ENCODE data around the gene LRP2.

LRP2 gene

DNA sequence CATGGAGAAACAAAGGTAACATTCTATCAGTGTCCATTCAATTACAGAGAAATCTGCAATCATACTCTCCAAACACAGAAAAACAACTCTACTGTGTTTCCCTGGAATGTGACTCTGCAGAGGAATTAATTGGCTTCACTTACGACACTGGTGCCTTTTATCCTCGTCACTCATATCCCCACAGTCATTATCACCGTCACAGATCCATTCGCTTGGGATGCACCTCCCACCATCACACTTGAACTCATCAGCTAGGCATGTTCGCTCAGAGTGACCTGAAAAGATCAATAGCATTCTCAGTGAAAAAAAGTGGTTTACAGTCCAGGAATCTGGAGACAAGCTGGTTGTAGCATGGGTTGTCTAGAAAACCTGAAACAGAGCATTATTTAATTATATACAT is 168.7 kb downstream of the LRP2 start:
- Histone ChIP-seq H3K36me3 (ENCODE audit: insufficient read depth, low read length) (no peaks in the 10 kb centered on the region), H3K9me3 (ENCODE audit: low read depth, low read length) (no peaks in the 10 kb centered on the region), H3K9ac (ENCODE audit: insufficient read length) (no peak overlapping the region), H3K27ac (no peak overlapping the region), H3K4me3 (no peak overlapping the region)
- no peak for DNase-seq (ENCODE audit: low read depth, low spot score)
- TF ChIP-seq EZH2 (IDR thresholded peaks at IDR 0.05): no peak
- no peak for TF ChIP-seq FOXP2 (optimal IDR thresholded peaks at IDR 0.05; ENCODE audit: control extremely low read depth, extremely low read length, insufficient read depth)
- no peak for TF ChIP-seq POLR2AphosphoS5 (IDR thresholded peaks at IDR 0.05; ENCODE audit: borderline replicate concordance, low read depth, low read length)

- no peak overlapping the region for H3K27ac ChIP-seq
- H3K9ac ChIP-seq (ENCODE audit: insufficient read length): no peak overlapping the region
- no peak for DNase-seq (ENCODE audit: low read depth, low spot score)
- no peaks in the 10 kb centered on the region for H3K36me3 ChIP-seq (ENCODE audit: insufficient read depth, low read length)
- H3K9me3 ChIP-seq (ENCODE audit: low read depth, low read length): no peaks in the 10 kb centered on the region
- TF ChIP-seq POLR2AphosphoS5 (IDR thresholded peaks at IDR 0.05; ENCODE audit: borderline replicate concordance, low read depth, low read length) (no peak), EZH2 (IDR thresholded peaks at IDR 0.05) (no peak), FOXP2 (optimal IDR thresholded peaks at IDR 0.05; ENCODE audit: control extremely low read depth, extremely low read length, insufficient read depth) (no peak)
- H3K4me3 ChIP-seq: no peak overlapping the region
These were observed 172.0 kb downstream of the LRP2 start for GRCh38 chr2:169190197-169190775.

DNA sequence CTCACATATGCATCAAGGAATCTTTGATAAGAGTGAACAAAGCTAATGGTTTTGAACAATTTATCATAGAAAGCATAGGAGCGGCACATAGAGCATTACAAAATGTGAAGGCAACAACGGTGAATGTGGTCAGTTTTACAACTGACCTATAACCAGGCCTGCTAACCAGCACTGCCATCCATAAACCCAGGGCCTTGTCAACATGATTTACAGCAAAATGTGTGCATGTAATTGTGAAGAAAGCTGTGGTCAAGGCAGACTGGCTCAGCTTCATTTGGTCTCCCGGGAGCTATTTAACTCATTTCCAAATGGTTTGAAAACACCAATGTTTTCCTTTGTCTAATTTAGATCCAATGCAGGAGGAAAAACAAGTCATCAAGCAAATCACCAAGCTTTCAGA is 173.2 kb downstream of the LRP2 start:
- no peak for DNase-seq (ENCODE audit: low read depth, low spot score)

GRCh38 chr2:169185711-169186110 is 176.6 kb downstream of the LRP2 start:
- Histone ChIP-seq H3K9me3 (ENCODE audit: low read depth, low read length) (no peaks in the 10 kb centered on the region), H3K27ac (no peak overlapping the region), H3K36me3 (ENCODE audit: insufficient read depth, low read length) (no peaks in the 10 kb centered on the region), H3K4me3 (no peak overlapping the region), H3K9ac (ENCODE audit: insufficient read length) (no peak overlapping the region)
- no peak for TF ChIP-seq FOXP2 (optimal IDR thresholded peaks at IDR 0.05; ENCODE audit: control extremely low read depth, extremely low read length, insufficient read depth)
- no peak for TF ChIP-seq EZH2 (IDR thresholded peaks at IDR 0.05)
- TF ChIP-seq POLR2AphosphoS5 (IDR thresholded peaks at IDR 0.05; ENCODE audit: borderline replicate concordance, low read depth, low read length): no peak
- DNase-seq (ENCODE audit: low read depth, low spot score): no peak

More for the DNA sequence above, 173.2 kb downstream of the LRP2 start:
- Histone ChIP-seq H3K27ac (no peak overlapping the region), H3K36me3 (ENCODE audit: insufficient read depth, low read length) (no peaks in the 10 kb centered on the region), H3K4me3 (no peak overlapping the region), H3K9me3 (ENCODE audit: low read depth, low read length) (no peaks in the 10 kb centered on the region), H3K9ac (ENCODE audit: insufficient read length) (no peak overlapping the region)
- no peak for TF ChIP-seq EZH2 (IDR thresholded peaks at IDR 0.05)
- no peak for TF ChIP-seq POLR2AphosphoS5 (IDR thresholded peaks at IDR 0.05; ENCODE audit: borderline replicate concordance, low read depth, low read length)
- TF ChIP-seq FOXP2 (optimal IDR thresholded peaks at IDR 0.05; ENCODE audit: control extremely low read depth, extremely low read length, insufficient read depth): no peak

DNA sequence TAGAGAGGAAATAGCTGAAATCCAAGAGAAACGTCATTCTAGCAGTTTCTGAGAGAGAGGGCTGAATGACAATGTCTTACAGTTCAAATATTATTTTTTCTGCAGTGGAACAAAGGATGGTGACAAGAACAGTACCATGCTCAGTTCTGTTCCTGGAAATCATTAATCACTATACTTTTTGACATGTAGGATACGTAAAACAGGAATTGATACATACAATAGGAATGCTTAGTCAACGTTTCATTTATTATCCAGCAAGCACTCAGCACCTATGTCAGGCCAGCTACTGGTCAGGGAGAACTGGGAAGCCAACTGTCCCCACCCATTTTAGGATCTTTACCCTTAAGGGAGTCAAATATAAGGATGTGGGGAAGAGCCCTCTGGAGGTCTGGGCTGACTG is 178.3 kb downstream of the LRP2 start:
- Histone ChIP-seq H3K9me3 (ENCODE audit: low read depth, low read length) (no peaks in the 10 kb centered on the region), H3K36me3 (ENCODE audit: insufficient read depth, low read length) (no peaks in the 10 kb centered on the region), H3K27ac (no peak overlapping the region), H3K9ac (ENCODE audit: insufficient read length) (no peak overlapping the region), H3K4me3 (no peak overlapping the region)
- DNase-seq (ENCODE audit: low read depth, low spot score): no peak
- TF ChIP-seq POLR2AphosphoS5 (IDR thresholded peaks at IDR 0.05; ENCODE audit: borderline replicate concordance, low read depth, low read length) (no peak), EZH2 (IDR thresholded peaks at IDR 0.05) (no peak), FOXP2 (optimal IDR thresholded peaks at IDR 0.05; ENCODE audit: control extremely low read depth, extremely low read length, insufficient read depth) (no peak)

- Histone ChIP-seq H3K36me3 (ENCODE audit: insufficient read depth, low read length) (no peaks in the 10 kb centered on the region), H3K9me3 (ENCODE audit: low read depth, low read length) (no peaks in the 10 kb centered on the region), H3K4me3 (no peak overlapping the region), H3K9ac (ENCODE audit: insufficient read length) (no peak overlapping the region), H3K27ac (no peak overlapping the region)
- TF ChIP-seq POLR2AphosphoS5 (IDR thresholded peaks at IDR 0.05; ENCODE audit: borderline replicate concordance, low read depth, low read length) (no peak), EZH2 (IDR thresholded peaks at IDR 0.05) (no peak), FOXP2 (optimal IDR thresholded peaks at IDR 0.05; ENCODE audit: control extremely low read depth, extremely low read length, insufficient read depth) (no peak)
- DNase-seq (ENCODE audit: low read depth, low spot score): no peak
These were observed 179.8 kb downstream of the LRP2 start for GRCh38 chr2:169182573-169182972.

GRCh38 chr2:169178804-169179390 is 183.4 kb downstream of the LRP2 start:
- Histone ChIP-seq H3K4me3 (no peak overlapping the region), H3K27ac (no peak overlapping the region), H3K9ac (ENCODE audit: insufficient read length) (no peak overlapping the region), H3K9me3 (ENCODE audit: low read depth, low read length) (no peaks in the 10 kb centered on the region), H3K36me3 (ENCODE audit: insufficient read depth, low read length) (no peaks in the 10 kb centered on the region)
- DNase-seq (ENCODE audit: low read depth, low spot score): no peak
- TF ChIP-seq FOXP2 (optimal IDR thresholded peaks at IDR 0.05; ENCODE audit: control extremely low read depth, extremely low read length, insufficient read depth) (no peak), EZH2 (IDR thresholded peaks at IDR 0.05) (no peak), POLR2AphosphoS5 (IDR thresholded peaks at IDR 0.05; ENCODE audit: borderline replicate concordance, low read depth, low read length) (no peak)

- TF ChIP-seq EZH2 (IDR thresholded peaks at IDR 0.05): no peak
- TF ChIP-seq FOXP2 (optimal IDR thresholded peaks at IDR 0.05; ENCODE audit: control extremely low read depth, extremely low read length, insufficient read depth): no peak
- no peak for TF ChIP-seq POLR2AphosphoS5 (IDR thresholded peaks at IDR 0.05; ENCODE audit: borderline replicate concordance, low read depth, low read length)
- Histone ChIP-seq H3K27ac (no peak overlapping the region), H3K9ac (ENCODE audit: insufficient read length) (no peak overlapping the region), H3K36me3 (ENCODE audit: insufficient read depth, low read length) (no peaks in the 10 kb centered on the region), H3K4me3 (no peak overlapping the region), H3K9me3 (ENCODE audit: low read depth, low read length) (no peaks in the 10 kb centered on the region)
- no peak for DNase-seq (ENCODE audit: low read depth, low spot score)
These were observed 184.0 kb downstream of the LRP2 start for GRCh38 chr2:169178364-169178763.

DNA sequence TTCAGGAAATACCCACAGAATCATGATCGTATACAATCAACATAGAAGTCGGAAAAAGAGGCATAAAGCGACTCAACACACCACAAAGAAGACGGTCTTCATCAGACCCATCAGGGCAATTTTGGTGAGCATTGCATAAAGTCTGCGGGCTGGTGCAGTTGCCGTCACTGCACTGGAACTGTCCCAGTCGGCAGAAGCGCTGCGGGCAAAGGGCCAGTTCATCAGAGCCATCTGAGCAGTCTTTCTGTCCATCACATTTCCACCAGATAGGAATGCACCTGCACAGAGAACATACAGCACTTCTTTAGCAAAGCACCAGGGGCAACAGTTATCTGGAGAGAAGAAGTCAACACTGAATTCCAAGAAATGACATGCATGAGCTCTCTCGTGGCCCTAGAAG is 187.2 kb downstream of the LRP2 start:
- Histone ChIP-seq H3K36me3 (ENCODE audit: insufficient read depth, low read length) (no peaks in the 10 kb centered on the region), H3K4me3 (no peak overlapping the region), H3K27ac (no peak overlapping the region), H3K9ac (ENCODE audit: insufficient read length) (no peak overlapping the region), H3K9me3 (ENCODE audit: low read depth, low read length) (no peaks in the 10 kb centered on the region)
- no peak for TF ChIP-seq POLR2AphosphoS5 (IDR thresholded peaks at IDR 0.05; ENCODE audit: borderline replicate concordance, low read depth, low read length)
- TF ChIP-seq EZH2 (IDR thresholded peaks at IDR 0.05): no peak
- no peak for TF ChIP-seq FOXP2 (optimal IDR thresholded peaks at IDR 0.05; ENCODE audit: control extremely low read depth, extremely low read length, insufficient read depth)
- no peak for DNase-seq (ENCODE audit: low read depth, low spot score)

Measured in SK-N-MC (cell line).